ENCODE results near the gene SDS.

Gene SDS

DNA sequence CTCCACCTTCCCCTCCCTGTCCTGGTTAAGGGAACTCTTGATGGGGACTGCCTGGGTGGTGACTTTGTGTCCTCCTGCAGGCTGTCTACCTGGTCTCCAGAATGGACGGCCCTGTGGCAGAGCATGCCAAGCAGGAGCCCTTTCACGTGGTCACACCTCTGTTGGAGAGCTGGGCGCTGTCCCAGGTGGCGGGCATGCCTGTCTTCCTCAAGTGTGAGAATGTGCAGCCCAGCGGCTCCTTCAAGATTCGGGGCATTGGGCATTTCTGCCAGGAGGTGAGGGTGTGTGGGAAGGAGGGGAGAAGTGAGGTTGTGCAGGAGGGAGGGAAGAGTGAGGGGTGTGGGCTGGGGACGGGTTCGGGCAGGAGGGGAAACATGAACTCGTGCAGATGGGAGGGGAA lies 24.2 kb upstream of the SDS start:
- Histone ChIP-seq H3K4me3 (no peak overlapping the region), H3K27ac (no peak overlapping the region)

DNA sequence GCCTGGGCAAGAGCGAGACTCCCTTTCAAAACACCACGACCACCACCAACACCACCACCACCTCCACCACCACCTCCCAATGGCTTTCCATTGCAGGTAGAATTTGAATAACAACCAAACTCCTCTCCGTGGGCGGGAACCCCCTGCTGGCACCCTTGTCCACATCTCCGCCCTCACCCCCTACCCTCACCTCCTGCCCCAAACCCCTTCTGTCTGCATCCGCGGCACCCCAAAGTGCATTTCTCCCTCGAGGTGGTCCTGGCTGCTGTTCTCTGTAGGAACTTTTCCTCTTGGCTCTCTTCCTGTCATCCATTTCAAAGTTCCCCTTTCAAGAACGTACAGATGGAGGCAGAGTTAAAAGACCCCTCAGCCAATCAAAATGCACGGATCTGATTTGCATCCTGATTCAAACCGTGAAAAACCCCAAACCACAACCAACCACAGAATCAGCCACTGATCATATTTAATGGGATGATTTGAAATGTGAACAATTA lies 22.3 kb upstream of the SDS start:
- H3K27ac ChIP-seq: no peak overlapping the region
- no peak overlapping the region for H3K4me3 ChIP-seq

GRCh38 chr12:113424915-113425823 lies 21.5 kb upstream of the SDS start:
- Histone ChIP-seq H3K4me3 (no peak overlapping the region), H3K27ac (no peak overlapping the region)

GRCh38 chr12:113424456-113424855 lies 20.8 kb upstream of the SDS start:
- no peak overlapping the region for H3K4me3 ChIP-seq
- H3K27ac ChIP-seq: no peak overlapping the region

GRCh38 chr12:113422886-113423669 lies 19.4 kb upstream of the SDS start:
- Histone ChIP-seq H3K4me3 (peak overlapping the region; percentile 19 to 46 (median 36)), H3K27ac (peak overlapping the region in 19 of 21 experiments; percentile 4 to 87 (median 67))

GRCh38 chr12:113422030-113422885 lies 18.6 kb upstream of the SDS start, which contains the start of gene SDSL:
TSS of gene SDSL (plus strand) at chr12:113422380. CDS start at chr12:113427983, 5,603 bp downstream.
- peak within 1 kb of the TSS in 20 of 21 experiments; percentile 4 to 87 (median 66) for H3K27ac ChIP-seq
- H3K4me3 ChIP-seq: peak within 1 kb of the TSS; percentile 19 to 46 (median 36)

DNA sequence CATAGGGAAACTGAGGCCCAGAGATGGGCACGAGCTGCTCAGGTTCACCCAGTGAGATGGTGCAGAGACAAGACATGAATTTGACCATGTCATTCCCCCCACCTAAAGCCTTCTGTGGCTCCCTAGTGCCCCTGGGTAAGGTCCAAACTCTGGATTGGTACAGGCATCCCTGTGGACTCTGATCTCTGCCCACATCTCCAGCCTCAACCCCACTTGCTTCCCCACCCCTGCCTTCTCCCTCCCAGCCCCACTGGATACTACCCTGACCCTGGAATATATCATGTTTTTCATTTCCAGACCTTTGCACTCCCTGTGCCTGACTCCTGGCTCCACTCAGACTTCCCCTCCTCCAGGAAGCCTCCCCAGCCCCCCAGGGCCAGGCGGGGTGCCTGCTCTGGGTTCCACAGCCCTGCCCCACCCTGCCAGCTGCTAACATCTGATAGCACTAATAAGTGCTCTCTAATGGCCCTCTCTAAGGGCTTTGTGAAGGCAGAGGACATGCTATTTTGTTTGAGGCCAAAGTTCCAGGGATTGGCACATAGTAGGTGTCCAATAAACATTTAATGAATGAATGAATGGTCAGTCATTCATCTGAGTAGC lies 17.4 kb upstream of the SDS start:
- no peak overlapping the region for H3K4me3 ChIP-seq
- H3K27ac ChIP-seq: peak overlapping the region in 3 of 21 experiments; percentile 0 to 58 (median 50)

DNA sequence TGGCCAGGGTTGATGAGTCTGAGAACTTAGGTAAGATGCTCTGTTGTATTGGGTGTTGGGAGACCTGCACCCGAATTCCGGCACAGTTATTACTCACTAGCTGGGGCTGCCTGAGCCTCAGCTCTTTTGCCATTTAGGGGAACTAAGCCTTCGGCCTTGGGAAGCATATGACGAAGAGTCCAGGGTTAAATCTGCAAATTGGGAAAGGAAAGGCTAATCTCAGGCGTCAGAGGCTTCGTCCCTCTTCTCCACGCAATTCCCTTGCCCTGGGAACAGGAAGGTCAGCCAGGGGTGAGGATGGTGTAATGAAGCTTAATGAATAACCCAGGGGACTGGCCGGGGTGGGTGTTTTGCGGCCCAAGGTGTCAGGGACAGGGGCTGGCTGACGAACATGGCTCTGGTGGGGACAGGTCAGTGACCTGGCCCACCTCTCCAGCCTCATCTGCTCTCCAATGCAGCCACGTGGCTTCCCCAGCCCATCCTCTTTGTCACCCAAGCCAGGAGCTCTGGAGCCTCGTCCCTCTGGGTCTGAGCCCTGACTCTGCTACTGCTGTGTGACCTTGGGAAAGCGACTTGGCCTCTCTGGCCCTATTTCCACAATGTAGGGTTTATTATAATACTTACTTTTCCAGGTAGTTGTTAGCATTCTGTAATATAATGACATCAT lies 14.7 kb upstream of the SDS start:
- H3K27ac ChIP-seq: no peak overlapping the region

GRCh38 chr12:113416091-113416754 lies 12.5 kb upstream of the SDS start:
- no peak overlapping the region for H3K4me3 ChIP-seq
- peak overlapping the region in 2 of 21 experiments; percentile 49 to 50 for H3K27ac ChIP-seq

More for the DNA sequence above, 14.7 kb upstream of the SDS start:
- no peak overlapping the region for H3K4me3 ChIP-seq

DNA sequence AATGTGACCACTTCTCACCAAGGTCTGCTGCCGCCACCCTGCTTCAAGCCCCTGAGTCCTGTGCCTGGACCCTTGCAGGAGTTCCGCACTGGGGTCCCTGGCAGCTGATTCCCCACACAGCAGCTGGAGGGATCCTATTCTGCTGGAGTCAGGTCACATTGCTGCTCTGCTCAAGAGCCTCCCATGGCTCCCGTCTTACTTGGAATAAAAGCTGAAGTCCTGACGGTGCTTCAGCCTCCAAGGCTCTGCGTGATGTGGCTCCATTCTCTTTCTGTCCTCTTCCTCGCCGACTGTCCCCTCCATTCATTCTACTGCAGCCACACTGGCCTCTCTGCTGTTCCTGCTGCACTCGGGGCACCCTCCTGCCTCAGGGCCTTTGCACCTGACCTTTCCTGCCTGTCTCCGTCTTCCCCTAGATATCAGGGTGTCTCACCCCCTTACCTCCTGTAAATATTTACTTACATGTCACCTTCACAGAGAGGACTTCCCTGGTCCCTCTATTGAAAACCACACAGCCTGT lies 10.9 kb upstream of the SDS start:
- Histone ChIP-seq H3K27ac (no peak overlapping the region), H3K4me3 (no peak overlapping the region)

GRCh38 chr12:113413488-113413939 lies 9.8 kb upstream of the SDS start:
- Histone ChIP-seq H3K4me3 (no peak overlapping the region), H3K27ac (no peak overlapping the region)

DNA sequence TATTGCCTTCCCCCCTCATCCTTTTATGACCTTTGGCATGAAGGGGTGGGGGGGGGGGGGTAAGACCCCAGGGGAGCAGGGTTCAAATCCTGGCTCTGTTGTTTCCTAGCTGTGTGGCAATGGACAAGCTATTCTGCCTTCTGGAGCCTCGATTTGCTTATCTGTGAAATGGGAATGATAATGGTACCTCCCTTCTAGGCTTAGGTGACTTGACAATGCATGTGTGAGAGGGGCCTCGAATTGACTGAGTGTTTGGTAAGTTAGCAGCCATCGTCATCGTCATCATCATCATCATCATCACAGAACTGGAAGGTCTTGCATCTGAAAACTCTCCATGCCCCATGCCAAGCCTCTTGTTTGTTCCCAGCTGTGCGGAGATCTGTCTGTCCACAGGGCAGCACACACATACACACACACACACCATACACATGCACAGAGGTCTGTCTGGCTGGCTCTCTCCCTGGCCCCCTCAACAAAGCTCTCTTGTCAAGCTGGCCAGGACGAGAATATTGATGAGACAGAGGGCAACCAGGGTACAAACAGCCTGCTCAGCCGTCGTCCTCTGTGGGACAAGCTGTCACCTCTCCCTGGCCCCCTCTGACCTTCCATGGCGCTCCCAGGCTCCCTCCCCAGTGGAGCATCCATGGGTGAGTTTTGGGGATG lies 5.9 kb upstream of the SDS start:
- no peak overlapping the region for H3K4me3 ChIP-seq
- no peak overlapping the region for H3K27ac ChIP-seq

GRCh38 chr12:113408756-113409298 lies 5.1 kb upstream of the SDS start:
- H3K4me3 ChIP-seq: no peak overlapping the region
- no peak overlapping the region for H3K27ac ChIP-seq

DNA sequence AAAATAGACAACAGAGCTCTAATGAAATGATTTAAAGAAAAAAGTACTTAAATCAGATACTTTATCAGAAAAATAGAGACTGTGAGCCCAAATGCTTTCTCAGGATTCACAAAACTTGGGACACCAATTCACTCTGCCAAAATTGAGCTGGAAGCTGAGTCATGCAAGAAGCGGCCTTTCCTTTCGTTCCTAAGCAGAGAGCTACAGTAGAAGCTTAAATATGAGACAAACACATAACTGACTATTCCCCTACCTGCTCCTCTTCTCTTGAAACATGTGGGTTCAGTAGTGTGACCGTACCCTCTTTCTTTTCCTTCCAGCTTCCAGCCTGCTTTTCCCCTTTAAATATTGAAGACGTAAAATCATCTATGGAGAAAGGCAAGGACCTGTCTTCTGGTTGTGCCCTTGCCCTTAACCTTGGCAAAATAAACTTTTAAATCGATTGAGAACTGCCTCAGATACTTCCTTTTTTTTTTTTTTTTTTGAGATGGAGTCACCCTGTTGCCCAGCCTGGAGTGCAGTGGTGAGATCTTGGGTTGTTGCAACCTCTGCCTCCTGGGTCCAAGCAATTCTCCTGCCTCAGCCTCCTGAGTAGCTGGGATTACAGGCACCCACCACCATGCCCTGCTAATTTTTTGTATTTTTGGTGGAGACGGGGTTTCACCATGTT lies 4.4 kb upstream of the SDS start:
- no peak overlapping the region for H3K4me3 ChIP-seq
- peak overlapping the region in 1 of 21 experiments; percentile 39 for H3K27ac ChIP-seq

DNA sequence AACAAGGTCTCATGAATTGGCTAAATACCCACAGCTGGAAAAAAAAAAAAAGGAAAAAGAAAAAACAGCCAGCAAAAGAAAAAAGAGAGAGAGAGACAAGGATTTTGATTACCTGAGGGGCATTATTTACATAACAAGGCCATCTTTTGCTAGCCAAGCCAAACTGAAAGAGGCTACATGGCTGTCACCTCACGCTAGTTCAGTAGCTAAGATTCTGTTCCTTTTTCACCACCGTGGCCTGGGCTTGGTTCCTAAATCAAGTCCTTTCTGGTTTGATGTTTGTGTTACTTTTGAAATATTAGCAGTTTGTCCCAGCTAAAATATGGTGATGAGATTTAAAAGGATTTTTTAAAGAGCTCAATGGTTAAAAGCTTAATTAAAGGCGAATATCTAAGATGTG lies 2.0 kb upstream of the SDS start:
- Histone ChIP-seq H3K4me3 (no peak overlapping the region), H3K27ac (peak overlapping the region in 2 of 21 experiments; percentile 21 to 54)

DNA sequence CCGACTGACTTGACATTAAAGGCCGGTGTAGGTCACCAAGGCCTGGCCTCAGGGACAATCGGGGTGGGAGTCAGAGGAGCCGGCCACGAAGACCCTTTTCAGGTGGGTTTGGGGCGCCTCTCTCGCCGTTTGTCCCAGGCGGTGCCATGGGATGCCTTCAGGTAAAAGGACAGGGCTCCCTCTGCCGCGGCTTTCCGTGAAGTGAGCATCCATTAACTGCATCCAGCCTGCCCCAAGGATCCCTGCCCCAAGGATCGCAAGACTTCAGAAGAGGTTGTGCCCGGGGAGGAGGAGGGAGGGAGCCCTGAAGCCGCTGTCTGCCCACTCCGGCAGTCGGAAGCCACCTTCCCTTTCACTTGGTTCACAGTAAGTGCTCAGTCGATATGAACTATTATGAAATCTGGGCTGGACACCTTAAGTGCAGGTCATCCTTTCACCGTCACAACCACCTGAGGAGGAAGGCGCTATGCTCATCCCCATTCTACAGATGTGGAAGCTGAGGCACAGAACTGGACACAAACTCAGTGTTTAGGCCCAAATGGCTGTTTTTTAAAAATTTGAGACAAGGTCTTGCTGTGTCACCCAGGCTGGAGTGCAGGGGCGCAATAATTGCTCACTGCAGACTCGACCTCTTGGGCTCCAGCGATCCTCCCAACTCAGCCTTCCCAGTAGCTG lies 964 bp downstream of the SDS start:
- H3K27ac ChIP-seq: no peak overlapping the region
- H3K4me3 ChIP-seq: no peak overlapping the region

All from skin epidermis (tissue), 12 donors.